Hair follicular keratinocyte (primary cell): ENCODE results near the gene STX5. TPM values are rescaled to one million over a fixed set of nuclear protein-coding genes. Genes with fewer than 3 reads are reported as not detected.

ENCODE experiments used
- total RNA-seq: library from RNA; depleted of rRNA; stranded (reverse); fragments of >200 nt; gene quantifications from 2 replicates; pipeline ENCODE4 v1.2.3, GENCODE V29; 2015

The STX5 gene, protein sequence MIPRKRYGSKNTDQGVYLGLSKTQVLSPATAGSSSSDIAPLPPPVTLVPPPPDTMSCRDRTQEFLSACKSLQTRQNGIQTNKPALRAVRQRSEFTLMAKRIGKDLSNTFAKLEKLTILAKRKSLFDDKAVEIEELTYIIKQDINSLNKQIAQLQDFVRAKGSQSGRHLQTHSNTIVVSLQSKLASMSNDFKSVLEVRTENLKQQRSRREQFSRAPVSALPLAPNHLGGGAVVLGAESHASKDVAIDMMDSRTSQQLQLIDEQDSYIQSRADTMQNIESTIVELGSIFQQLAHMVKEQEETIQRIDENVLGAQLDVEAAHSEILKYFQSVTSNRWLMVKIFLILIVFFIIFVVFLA
- 26.9 and 37.9 TPM in 2 replicates for total RNA-seq

DNA sequence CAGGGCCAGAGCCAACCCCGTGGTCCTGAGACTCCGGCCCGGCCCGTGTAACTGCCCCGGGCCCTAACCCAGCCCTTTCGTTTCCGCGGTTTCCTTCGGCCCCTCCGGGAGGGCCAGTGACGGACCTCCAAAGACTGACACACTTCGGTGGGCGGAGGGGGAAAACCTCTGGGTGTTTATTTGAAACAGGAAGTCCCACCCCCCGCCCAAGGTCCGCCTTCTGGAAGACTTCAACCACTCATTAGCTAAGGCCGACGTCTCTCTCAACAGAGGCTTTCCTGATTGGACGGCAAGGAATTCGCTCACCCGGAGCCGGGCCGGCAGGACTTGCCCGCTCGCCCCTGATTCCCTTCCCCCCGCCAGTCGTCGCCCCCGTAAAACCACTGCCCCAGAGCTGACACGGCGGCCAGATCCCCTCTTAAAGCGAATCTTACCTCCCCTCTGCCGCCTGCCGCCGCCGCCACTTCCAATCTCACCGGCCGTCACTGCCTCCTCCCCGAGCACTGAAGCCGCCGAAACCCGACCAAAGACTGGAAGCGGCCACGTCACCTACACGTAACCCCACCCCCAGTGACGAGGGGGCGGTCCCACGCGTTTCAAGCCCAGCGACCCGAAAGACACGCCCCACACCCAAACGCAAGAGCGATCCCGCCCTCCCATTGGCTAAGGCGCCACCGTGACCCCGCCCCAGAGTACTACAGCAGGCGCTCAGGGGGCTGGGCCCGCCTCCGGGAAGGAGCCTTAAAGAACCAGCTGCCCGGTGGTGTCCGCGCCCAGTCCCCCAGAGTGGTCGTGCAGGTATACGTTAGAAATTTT, at the start of gene STX5:
STX5 (minus strand) TSS at position 532 of the 816 bp plus-strand sequence. CDS start 808 bp downstream, outside the sequence.

DNA sequence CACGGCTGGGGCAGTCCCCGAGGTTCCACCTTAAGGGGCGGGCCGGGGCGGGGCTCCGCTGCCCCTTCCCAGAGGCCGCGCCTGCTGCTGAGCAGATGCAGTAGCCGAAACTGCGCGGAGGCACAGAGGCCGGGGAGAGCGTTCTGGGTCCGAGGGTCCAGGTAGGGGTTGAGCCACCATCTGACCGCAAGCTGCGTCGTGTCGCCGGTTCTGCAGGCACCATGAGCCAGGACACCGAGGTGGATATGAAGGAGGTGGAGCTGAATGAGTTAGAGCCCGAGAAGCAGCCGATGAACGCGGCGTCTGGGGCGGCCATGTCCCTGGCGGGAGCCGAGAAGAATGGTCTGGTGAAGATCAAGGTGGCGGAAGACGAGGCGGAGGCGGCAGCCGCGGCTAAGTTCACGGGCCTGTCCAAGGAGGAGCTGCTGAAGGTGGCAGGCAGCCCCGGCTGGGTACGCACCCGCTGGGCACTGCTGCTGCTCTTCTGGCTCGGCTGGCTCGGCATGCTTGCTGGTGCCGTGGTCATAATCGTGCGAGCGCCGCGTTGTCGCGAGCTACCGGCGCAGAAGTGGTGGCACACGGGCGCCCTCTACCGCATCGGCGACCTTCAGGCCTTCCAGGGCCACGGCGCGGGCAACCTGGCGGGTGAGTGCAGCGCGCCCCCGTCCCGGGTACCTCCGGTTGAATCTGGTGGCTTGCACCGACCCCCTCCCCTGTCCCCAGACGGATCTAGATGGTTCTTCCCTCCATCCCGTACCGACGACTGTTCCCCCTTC, 49.1 kb upstream of the STX5 start, which contains the start of gene SLC3A2:
SLC3A2 (plus strand) TSS at position 94 of the 776 bp plus-strand sequence; CDS start at position 222, 128 bp downstream.

DNA sequence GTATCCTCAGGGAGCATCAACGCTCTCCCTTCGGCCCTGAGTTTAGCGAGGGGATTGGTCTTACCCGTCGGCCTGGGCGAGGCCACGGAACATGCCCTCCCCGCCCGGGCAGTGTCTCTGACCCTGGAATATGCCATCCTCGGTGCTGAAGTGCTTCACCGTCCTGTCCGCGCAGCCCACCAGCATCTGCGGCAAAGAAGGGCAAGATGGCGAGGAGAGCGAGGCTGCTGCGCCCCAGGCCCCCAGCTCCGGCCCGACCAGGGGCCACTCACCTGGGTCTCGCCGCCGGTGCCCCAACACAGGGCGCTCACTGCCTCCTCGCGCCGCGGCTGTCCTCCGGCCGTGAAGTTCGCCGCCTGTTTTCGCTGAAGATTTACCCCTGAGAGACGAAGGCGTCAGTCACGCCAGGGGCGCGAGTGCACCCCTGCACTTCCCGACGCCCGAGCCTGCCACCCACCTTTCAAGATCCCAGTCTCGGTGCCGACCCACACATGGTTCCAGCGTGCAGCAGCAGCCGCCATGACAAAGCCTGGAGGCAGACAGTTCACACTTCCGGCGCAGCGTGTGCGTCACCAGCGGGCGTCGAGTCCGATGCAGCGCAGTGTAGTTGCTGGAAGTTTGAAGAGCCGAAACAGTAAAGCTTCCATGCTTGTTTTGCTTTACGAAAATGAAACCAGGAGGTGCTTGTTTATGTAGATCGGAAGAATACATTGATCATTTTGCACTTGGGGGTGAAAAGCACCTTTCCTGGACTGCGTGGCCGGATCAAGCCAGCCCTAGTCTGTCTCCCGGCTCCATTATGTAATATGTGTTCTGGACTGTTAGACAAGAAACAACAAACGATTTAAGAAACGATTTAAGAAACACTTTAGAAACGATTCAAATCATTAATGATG, 7.4 kb upstream of the STX5 start, which contains the start of gene WDR74:
WDR74 (minus strand) TSS at position 541 of the 896 bp plus-strand sequence; CDS start at position 521, 20 bp downstream.

DNA sequence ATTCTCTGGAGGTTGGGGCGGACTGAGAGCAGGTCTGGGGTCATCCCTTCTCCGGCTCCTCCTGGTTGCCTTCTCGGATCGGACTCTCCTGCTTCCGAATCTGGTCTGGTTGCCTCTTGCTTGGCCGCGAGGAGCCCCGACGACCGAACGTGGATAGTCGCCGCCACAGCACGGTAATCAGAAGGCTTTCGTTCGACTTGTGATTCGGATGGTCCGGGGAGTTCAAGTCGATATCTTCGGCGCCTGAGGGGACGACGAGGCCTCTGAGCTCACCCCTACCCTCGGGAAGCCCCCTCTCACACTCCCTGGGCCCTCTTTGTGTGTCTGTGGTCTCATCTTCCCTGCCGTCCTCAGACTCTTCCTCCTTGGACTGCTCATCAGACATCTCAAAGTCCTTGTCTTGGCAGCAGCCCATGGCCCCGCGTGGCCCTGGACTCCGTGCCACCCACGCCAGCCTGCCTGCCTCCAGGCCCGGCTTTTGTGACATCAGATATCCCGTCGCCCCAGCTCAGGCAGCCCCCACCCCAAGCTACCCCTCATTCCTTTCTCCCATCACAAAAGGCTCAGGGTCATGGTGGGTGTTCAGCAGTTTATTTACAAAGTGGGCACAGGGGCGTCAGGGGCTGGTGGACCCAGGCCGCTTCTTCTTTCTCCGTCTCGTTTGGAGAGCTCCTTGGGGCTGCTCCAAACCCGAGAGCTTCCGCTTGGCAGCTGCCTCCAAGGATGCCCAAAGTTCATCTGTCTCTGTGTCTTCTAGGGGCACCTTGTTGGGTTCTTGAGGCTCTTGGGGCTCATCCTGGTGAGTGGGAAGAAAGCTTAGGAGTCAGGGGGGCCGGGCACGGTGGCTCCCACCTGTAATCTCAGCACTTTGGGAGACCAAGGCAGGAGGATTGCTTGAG, 734 bp upstream of the STX5 start, which contains the start of gene TEX54:
TEX54 (minus strand) TSS at position 506 of the 899 bp plus-strand sequence.

DNA sequence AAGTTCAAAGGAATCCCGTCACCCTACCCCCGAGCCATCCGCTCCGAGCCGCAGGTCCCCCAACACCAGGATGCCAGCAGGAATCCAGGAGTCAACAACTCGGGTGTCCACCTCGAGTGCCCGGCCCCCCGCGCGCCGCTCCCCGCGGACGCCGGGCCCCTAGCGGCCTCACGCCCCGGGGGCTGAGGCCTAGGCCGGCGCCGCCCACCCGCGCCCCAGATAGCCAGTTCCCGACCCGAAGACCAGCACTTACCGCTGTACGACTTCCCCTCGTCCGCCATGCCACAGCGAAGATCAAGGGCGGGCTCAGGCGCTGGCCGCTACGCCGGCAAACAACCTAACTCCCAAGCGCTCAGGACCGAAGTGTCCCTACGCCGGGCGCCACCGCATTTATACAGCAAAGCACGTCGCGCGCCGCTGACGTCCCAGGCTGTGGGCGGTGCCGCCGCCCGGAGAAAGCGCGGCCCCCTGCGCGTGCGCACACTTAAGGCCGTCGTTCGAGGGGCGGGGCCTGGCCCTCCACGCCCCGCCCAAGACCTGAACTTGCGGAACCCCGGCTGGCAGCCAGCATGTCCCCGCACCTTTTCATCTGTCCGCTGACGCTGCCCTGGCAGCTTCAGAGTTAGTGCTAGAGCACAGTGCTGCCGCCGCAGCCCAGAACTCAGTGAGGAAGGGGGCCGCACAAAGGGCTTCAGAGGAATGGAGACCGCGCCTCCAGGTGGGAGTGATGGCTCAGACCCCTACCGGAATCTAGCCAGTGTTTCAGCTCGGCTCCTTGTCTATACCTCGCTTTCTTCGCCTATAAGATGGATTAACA, 26.6 kb downstream of the STX5 start, which contains the start of gene NXF1:
NXF1 (minus strand) TSS at position 365 of the 817 bp plus-strand sequence; CDS start at position 281, 84 bp downstream.

DNA sequence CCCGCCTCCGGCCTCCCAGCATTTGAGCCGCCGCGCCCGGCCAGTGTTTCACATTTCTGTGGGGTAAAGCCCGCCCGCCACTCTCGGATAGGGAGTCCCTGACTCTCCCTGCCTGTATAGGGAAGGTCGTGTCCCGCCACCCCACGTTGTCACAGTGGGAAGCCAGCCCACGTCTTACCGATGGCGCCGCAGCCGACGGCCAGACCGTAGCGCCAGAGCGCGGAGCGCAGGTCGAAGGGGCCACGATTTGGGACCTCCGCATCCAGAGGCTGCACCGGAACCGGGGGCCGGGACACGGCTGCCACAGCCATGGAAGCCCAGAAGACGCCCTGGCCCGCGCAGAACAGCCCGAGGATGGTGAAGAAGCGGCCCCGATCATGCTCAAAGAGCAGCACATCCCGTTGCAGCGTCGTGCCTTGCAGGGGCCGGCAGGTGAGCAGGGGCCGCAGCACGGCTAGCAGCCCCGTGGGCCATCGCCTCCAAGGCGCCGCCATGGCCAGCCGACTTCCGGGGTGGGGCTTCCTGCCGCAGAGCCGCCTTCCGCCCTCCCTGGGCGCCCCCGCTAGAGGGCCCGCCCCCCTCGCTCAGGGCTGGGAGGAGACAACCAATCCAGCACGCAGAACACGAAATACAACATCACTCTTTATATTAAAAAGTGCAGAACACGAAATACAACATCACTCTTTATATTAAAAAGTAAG, 40.2 kb downstream of the STX5 start, which contains the start of gene TMEM223:
TMEM223 (minus strand) TSS at position 506 of the 701 bp plus-strand sequence; CDS start at position 494, 12 bp downstream.

DNA sequence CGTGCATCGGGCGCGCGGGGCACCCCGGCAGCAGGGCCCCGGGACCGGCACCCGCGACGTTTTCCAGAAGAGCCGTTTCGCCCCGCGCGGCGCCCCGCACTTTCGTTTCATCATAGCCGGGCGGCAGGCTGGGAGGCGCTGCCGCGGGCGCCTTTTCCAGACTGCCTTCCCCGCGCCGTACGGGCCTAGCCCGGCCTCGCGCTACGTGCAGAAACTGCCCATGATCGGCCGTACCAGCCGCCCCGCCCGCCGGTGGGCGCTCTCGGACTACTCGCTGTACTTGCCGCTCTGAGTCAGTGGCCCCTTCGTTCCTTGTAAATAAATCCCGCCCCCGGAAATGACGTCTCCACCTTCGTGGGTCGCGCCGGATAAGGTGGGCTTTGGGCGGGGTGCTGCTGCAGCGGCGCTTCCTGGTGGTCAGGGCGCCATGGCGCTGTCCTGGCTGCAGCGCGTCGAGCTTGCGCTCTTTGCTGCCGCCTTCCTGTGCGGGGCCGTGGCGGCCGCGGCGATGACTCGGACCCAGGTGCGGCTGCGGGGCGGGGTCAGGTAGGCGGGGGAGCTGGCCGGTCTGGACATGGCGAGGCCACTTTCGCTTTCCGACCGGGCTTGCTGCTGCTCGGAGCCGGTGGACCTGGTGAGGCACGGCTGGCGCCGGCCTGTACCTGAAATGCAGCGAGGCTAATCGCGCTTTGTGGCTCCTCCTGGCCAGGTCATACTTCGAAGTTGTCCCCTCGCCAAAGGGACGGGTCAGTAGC, 44.7 kb downstream of the STX5 start, which contains the start of gene TMEM179B:
TMEM179B (plus strand) TSS at position 398 of the 755 bp plus-strand sequence; CDS start at position 428, 30 bp downstream.

DNA sequence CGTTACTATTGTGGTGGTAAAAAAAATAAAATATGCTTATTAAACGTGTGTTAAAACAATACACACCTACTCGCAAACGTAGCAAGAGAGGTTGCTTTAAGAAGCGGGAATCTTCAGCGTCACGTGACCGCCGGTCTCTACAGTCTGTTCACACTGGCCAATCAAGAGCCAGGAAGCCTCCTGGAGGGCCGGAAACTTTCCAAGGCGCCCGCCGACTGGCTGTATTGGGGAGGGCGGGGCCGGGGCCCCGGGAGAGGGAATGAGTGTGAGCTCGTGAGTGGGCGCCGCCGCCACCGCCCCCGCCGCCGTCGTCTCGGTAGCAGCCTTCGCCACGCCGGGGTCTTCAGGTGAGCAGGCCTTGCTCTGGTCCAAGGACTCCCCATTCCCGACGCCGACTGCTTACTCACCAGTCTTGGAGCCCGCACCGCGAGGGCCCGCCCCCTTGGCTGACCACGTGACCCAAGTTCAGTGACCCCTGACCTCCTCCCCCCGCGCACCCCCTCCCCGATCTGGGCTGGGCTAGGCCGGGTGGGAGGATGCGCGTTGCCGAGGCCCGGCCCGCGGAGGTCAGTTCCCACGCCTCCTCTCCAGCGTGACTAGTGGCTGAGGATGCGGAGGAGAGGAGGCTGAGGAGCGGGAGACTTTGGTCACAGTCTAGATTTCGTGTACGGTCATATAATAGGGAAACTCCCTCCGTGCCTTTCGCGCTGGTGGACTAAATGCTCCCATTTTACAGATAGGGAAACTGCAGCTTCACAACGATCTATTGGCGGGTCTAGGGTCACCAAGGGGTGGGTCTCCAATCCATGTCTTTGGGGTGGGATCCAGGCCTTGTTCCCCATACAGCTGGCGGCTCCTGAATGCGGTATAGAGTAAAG, 60.5 kb downstream of the STX5 start, which contains the start of gene TAF6L:
TAF6L (plus strand) TSS at position 253 of the 878 bp plus-strand sequence. CDS start 4,388 bp downstream, outside the sequence.

Other genes with a start within 250 kb of the STX5 start
- 8.4 and 13.9 TPM in 2 replicates for gene TUT1, start 240.5 kb downstream of the STX5 start, total RNA-seq
- gene MTA2, start 230.2 kb downstream of the STX5 start, total RNA-seq: 97.5 and 169 TPM in 2 replicates
- gene EML3, start 219.3 kb downstream of the STX5 start, total RNA-seq: 20.2 and 28.7 TPM in 2 replicates
- 1.7 and 2.3 TPM in 2 replicates for gene ROM1, start 218.8 kb downstream of the STX5 start, total RNA-seq
- gene B3GAT3, start 210.1 kb downstream of the STX5 start, total RNA-seq: 42.0 and 47.1 TPM in 2 replicates
- 188 TPM in 2 replicates for gene GANAB, start 185.4 kb downstream of the STX5 start, total RNA-seq
- 21.2 and 29.4 TPM in 2 replicates for gene INTS5, start 178.7 kb downstream of the STX5 start, total RNA-seq
- gene C11orf98, start 166.8 kb downstream of the STX5 start, total RNA-seq: 53.8 and 88.1 TPM in 2 replicates
- 7.8 and 19.2 TPM in 2 replicates for gene CSKMT, start 166.7 kb downstream of the STX5 start, total RNA-seq
- gene UQCC3, start 160.4 kb downstream of the STX5 start, total RNA-seq: 12.5 and 22.6 TPM in 2 replicates
- gene LBHD1, start 159.8 kb downstream of the STX5 start, total RNA-seq: 2.4 and 3.4 TPM in 2 replicates
- 139 and 165 TPM in 2 replicates for gene UBXN1, start 153.0 kb downstream of the STX5 start, total RNA-seq
- 0.08 TPM in 2 replicates for gene LRRN4CL, start 142.5 kb downstream of the STX5 start, total RNA-seq
- 20.9 and 34.7 TPM in 2 replicates for gene BSCL2, start 124.6 kb downstream of the STX5 start, total RNA-seq
- gene GNG3, start 124.4 kb downstream of the STX5 start, total RNA-seq: not detected in 2 replicates
- gene HNRNPUL2, start 104.6 kb downstream of the STX5 start, total RNA-seq: 6.4 and 6.5 TPM in 2 replicates
- gene TTC9C, start 103.6 kb downstream of the STX5 start, total RNA-seq: 15.5 and 17.5 TPM in 2 replicates
- 5.0 and 6.1 TPM in 2 replicates for gene ZBTB3, start 77.9 kb downstream of the STX5 start, total RNA-seq
- gene POLR2G, start 70.5 kb downstream of the STX5 start, total RNA-seq: 125 and 151 TPM in 2 replicates
- gene TAF6L, start 60.7 kb downstream of the STX5 start, total RNA-seq: 11.5 and 22.3 TPM in 2 replicates
- gene TMEM179B, start 44.6 kb downstream of the STX5 start, total RNA-seq: 46.2 and 52.1 TPM in 2 replicates
- 42.2 and 53.8 TPM in 2 replicates for gene TMEM223, start 40.0 kb downstream of the STX5 start, total RNA-seq
- 21.8 and 26.4 TPM in 2 replicates for gene NXF1, start 26.6 kb downstream of the STX5 start, total RNA-seq
- not detected in 2 replicates for gene TEX54, start 790 bp upstream of the STX5 start, total RNA-seq
- 65.8 and 125 TPM in 2 replicates for gene WDR74, start 7.5 kb upstream of the STX5 start, total RNA-seq
- gene SLC3A2, start 48.8 kb upstream of the STX5 start, total RNA-seq: 855 and 957 TPM in 2 replicates
- gene CHRM1, start 89.3 kb upstream of the STX5 start, total RNA-seq: not detected in 2 replicates
- gene SLC22A6, start 152.9 kb upstream of the STX5 start, total RNA-seq: not detected in 2 replicates
- not detected in 2 replicates for gene SLC22A8, start 183.8 kb upstream of the STX5 start, total RNA-seq